Mesodermal cell (in vitro differentiated cells): ENCODE results near the gene SPTLC1.

Experiments used
- H3K27ac ChIP-seq: 2 replicates; pipeline ENCODE4 v1.7.0; 2013; ENCODE audit warnings: mild to moderate bottlenecking, low read depth, low read length, moderate library complexity; ENCODE audit not compliant: severe bottlenecking
- H3K36me3 ChIP-seq: 2 replicates; pipeline ENCODE4 v1.7.1; 2013; ENCODE audit warnings: mild to moderate bottlenecking, low read length, moderate library complexity; ENCODE audit not compliant: control insufficient read depth, insufficient read depth
- H3K4me1 ChIP-seq: one replicate; pipeline ENCODE4 v1.7.1; 2013; ENCODE audit warnings: mild to moderate bottlenecking, low read length; ENCODE audit not compliant: insufficient read depth, control insufficient read depth, poor library complexity, severe bottlenecking
- H3K4me3 ChIP-seq: 2 replicates; pipeline ENCODE4 v1.7.0; 2013; ENCODE audit warnings: low read length, control low read depth, mild to moderate bottlenecking; ENCODE audit not compliant: insufficient read depth, poor library complexity, severe bottlenecking; ENCODE audit errors: extremely low read depth
- H3K9me3 ChIP-seq: 2 replicates; pipeline ENCODE4 v1.7.1; 2013; ENCODE audit warnings: mild to moderate bottlenecking, low read length, moderate library complexity; ENCODE audit not compliant: control insufficient read depth
- WGBS, 2 experiments: methylation state at CpG; one replicate each; pipeline ENCODE4 v1.1.5; 2013; ENCODE audit warnings: missing lambda C conversion rate in 2 of 2; ENCODE audit not compliant: insufficient coverage in 2 of 2; 5-methylcytosine and 5-hydroxymethylcytosine counted together

SPTLC1 gene

GRCh38 chr9:92047500-92047899 is 67.7 kb downstream of the SPTLC1 start:
- H3K4me3 ChIP-seq: no peak overlapping the region
- H3K27ac ChIP-seq: no peak overlapping the region
- WGBS, 2 experiments: 100% methylated on average over 1 to 2 of the region's 3 CpGs
- no peaks in the 10 kb centered on the region for H3K4me1 ChIP-seq
- H3K9me3 ChIP-seq: peaks cover 10% of the 10 kb centered on the region
- H3K36me3 ChIP-seq: peaks cover 68% of the 10 kb centered on the region

GRCh38 chr9:92046676-92047075 is 68.5 kb downstream of the SPTLC1 start:
- Histone ChIP-seq H3K9me3 (peaks cover 15% of the 10 kb centered on the region), H3K36me3 (peaks cover 69% of the 10 kb centered on the region), H3K4me3 (no peak overlapping the region), H3K27ac (no peak overlapping the region), H3K4me1 (no peaks in the 10 kb centered on the region)
- 83 to 100% methylated on average over 2 to 3 of the region's 3 CpGs for WGBS, 2 experiments

- Histone ChIP-seq H3K36me3 (peaks cover 69% of the 10 kb centered on the region), H3K27ac (no peak overlapping the region), H3K4me3 (no peak overlapping the region), H3K9me3 (peaks cover 16% of the 10 kb centered on the region), H3K4me1 (no peaks in the 10 kb centered on the region)
- 40 to 50% methylated on average over 1 of the region's 2 CpGs for WGBS, 2 experiments
Observed at GRCh38 chr9:92044936-92045335, 70.3 kb downstream of the SPTLC1 start.

- Histone ChIP-seq H3K4me3 (no peak overlapping the region), H3K36me3 (peaks cover 84% of the 10 kb centered on the region), H3K4me1 (no peaks in the 10 kb centered on the region), H3K27ac (no peak overlapping the region), H3K9me3 (peaks cover 16% of the 10 kb centered on the region)
- WGBS, 2 experiments: 98 to 100% methylated on average over 3 of the region's 3 CpGs
Observed at GRCh38 chr9:92043002-92043401, 72.2 kb downstream of the SPTLC1 start.

- H3K9me3 ChIP-seq: peaks cover 16% of the 10 kb centered on the region
- no peaks in the 10 kb centered on the region for H3K4me1 ChIP-seq
- WGBS, 2 experiments: no CpG with 5 or more reads among the region's 1 CpG
- no peak overlapping the region for H3K4me3 ChIP-seq
- no peak overlapping the region for H3K27ac ChIP-seq
- H3K36me3 ChIP-seq: peaks cover 88% of the 10 kb centered on the region
Observed at GRCh38 chr9:92042260-92042659, 73.0 kb downstream of the SPTLC1 start.

- Histone ChIP-seq H3K36me3 (peaks cover 81% of the 10 kb centered on the region), H3K27ac (no peak overlapping the region)
Observed at GRCh38 chr9:92036756-92037155, 78.5 kb downstream of the SPTLC1 start.

GRCh38 chr9:92036411-92036746 is 78.8 kb downstream of the SPTLC1 start:
- WGBS, 2 experiments: 100% methylated on average over 5 of the region's 5 CpGs
- H3K4me3 ChIP-seq: no peak overlapping the region
- H3K9me3 ChIP-seq: no peaks in the 10 kb centered on the region
- no peak overlapping the region for H3K27ac ChIP-seq
- peaks cover 78% of the 10 kb centered on the region for H3K36me3 ChIP-seq
- H3K4me1 ChIP-seq: no peaks in the 10 kb centered on the region

More at GRCh38 chr9:92036756-92037155, 78.5 kb downstream of the SPTLC1 start:
- H3K9me3 ChIP-seq: peaks cover 2% of the 10 kb centered on the region
- no peak overlapping the region for H3K4me3 ChIP-seq
- 100% methylated on average over 1 of the region's 2 CpGs for WGBS, 2 experiments
- no peaks in the 10 kb centered on the region for H3K4me1 ChIP-seq

- Histone ChIP-seq H3K36me3 (peaks cover 74% of the 10 kb centered on the region), H3K27ac (no peak overlapping the region), H3K4me3 (no peak overlapping the region), H3K4me1 (no peaks in the 10 kb centered on the region), H3K9me3 (no peaks in the 10 kb centered on the region)
- WGBS, 2 experiments: 97 to 98% methylated on average over 5 to 7 of the region's 12 CpGs
Observed at GRCh38 chr9:92035687-92036410, 79.4 kb downstream of the SPTLC1 start.

GRCh38 chr9:92035146-92035545 is 80.1 kb downstream of the SPTLC1 start:
- no peak overlapping the region for H3K4me3 ChIP-seq
- H3K36me3 ChIP-seq: peaks cover 71% of the 10 kb centered on the region
- WGBS, 2 experiments: 95% methylated on average over 3 to 4 of the region's 4 CpGs
- H3K9me3 ChIP-seq: no peaks in the 10 kb centered on the region
- no peak overlapping the region for H3K27ac ChIP-seq
- no peaks in the 10 kb centered on the region for H3K4me1 ChIP-seq

GRCh38 chr9:92033991-92034390 is 81.2 kb downstream of the SPTLC1 start:
- WGBS, 2 experiments: 94 to 98% methylated on average over 4 of the region's 5 CpGs
- peaks cover 73% of the 10 kb centered on the region for H3K36me3 ChIP-seq
- no peak overlapping the region for H3K27ac ChIP-seq
- no peak overlapping the region for H3K4me3 ChIP-seq
- H3K4me1 ChIP-seq: no peaks in the 10 kb centered on the region
- no peaks in the 10 kb centered on the region for H3K9me3 ChIP-seq

GRCh38 chr9:92033307-92033706 is 81.9 kb downstream of the SPTLC1 start:
- H3K9me3 ChIP-seq: no peaks in the 10 kb centered on the region
- H3K4me1 ChIP-seq: no peaks in the 10 kb centered on the region
- H3K27ac ChIP-seq: no peak overlapping the region
- peaks cover 69% of the 10 kb centered on the region for H3K36me3 ChIP-seq
- WGBS, 2 experiments: 98% methylated on average over 5 of the region's 5 CpGs
- no peak overlapping the region for H3K4me3 ChIP-seq
